ENCODE measurements around the gene YAE1.

GRCh38 chr7:39609935-39610263 is 43.7 kb downstream of the YAE1 start:
- TF ChIP-seq TAF1 (IDR thresholded peaks at IDR 0.05; ENCODE audit: low read depth) (no peak), MAX (IDR thresholded peaks at IDR 0.05) (no peak), CEBPB (IDR thresholded peaks at IDR 0.05) (no peak)
